NCI-H526 treated with DMSO at 0.1 percent for 48 hours (cell line): Measurements from ENCODE around the gene PACSIN2.
"Not testable (repeated sequence)": the region's sequence is repeated elsewhere in the genome, so short reads cannot be mapped to it uniquely, and the experiment has no call there.

ENCODE experiments used
- DNase-seq: peaks from one replicate; lab custom pipeline; 2025; lab: John Stamatoyannopoulos, UW

Gene PACSIN2

GRCh38 chr22:42945027-42945426, 69.9 kb downstream of the PACSIN2 start:
- DNase-seq, result no peak

DNA sequence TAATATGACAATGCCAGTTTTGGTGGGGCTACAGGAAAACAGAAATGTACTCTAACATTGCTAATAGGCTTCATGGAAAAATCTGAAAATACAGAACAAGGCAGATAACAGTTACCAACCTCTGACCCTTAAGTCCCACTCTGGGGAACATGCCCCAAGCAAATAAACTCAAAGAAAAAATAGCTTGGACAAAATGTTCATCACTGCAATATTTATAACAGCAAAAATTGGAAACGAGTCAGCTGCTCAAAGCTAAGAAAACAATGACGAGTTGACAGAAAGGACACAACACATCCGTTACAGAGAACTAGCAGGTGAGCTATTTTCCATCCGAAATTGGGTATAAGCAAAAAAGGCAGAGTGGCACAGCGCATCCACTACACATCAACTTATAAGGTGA, 70.5 kb downstream of the PACSIN2 start:
- DNase-seq, result no peak

DNA sequence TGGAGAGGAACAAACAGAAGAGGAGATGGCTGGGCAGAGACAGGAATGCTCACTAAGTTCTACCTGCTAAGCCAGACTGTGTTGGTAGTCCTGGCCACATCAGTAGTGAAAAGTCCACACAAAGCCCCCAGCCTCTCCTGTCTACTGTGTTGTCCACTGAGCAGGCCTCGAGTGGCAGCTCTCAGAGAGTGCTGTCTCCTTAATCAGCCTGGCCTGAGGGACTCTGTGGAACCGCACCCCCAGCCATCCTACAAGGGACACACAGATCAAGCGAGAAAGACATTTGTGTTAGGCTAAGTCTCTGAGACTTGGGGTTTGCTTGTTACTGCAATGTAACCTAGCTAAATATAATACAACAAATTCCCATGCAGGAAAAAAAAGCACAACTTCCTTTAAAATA, 71.0 kb downstream of the PACSIN2 start:
- DNase-seq, result no peak

DNA sequence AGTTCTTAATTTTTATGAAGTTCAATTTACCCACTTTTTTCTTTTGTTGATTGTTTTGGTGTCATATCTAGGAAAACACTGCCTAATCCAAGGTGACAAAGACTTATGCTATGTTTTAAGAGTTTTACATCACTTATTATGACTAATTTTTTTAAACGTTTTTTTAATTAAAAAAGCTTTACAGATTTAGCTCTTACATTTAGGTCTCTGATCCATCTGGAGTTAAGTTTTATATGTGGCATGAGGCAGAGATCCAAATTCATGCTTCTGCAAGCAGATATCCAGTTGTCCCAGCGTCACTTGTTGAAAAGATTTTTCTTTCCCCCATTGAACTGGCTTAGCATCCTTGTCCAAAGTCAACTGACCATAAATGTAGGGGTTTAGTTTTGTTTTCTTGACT, 72.6 kb downstream of the PACSIN2 start:
- DNase-seq, result no peak

DNA sequence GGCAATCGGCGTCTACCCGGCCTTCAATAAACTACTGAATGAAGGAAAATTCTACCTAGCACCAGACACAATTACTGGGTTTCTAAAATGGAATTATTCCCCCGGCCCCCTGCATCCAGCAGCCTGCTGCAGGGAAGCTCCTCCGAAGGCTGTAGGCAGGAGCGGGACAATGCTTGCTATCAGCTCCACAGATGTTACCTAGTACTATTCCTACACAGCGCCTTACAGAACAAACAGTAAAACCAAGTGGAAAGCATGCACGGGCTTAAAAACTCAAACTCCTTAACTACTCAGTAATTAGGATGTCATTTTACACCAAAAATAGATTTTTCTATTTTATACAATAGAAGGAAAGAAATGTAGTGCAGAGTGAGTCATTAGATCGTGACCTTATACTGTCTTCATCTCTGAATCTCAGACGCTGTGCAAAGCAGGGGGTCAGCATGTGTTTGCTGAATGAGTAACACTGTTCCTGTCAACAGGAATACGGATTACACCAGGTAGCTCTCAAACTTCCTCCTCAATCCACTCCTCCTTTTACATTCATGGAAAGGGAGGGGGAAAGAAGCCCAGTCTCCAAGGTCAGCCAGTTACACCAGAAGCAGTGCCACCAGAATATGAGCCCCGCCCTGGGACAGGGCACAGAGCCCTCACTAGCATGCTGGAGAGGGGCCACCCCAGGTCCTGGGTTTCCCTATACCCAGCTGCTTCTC, 74.9 kb downstream of the PACSIN2 start:
- DNase-seq, result no peak

- no peak for DNase-seq
These were observed 75.5 kb downstream of the PACSIN2 start for GRCh38 chr22:42939451-42939881.

GRCh38 chr22:42938976-42939375, 76.0 kb downstream of the PACSIN2 start:
- DNase-seq, result no peak

GRCh38 chr22:42938449-42938848, 76.5 kb downstream of the PACSIN2 start:
- DNase-seq, result no peak

DNA sequence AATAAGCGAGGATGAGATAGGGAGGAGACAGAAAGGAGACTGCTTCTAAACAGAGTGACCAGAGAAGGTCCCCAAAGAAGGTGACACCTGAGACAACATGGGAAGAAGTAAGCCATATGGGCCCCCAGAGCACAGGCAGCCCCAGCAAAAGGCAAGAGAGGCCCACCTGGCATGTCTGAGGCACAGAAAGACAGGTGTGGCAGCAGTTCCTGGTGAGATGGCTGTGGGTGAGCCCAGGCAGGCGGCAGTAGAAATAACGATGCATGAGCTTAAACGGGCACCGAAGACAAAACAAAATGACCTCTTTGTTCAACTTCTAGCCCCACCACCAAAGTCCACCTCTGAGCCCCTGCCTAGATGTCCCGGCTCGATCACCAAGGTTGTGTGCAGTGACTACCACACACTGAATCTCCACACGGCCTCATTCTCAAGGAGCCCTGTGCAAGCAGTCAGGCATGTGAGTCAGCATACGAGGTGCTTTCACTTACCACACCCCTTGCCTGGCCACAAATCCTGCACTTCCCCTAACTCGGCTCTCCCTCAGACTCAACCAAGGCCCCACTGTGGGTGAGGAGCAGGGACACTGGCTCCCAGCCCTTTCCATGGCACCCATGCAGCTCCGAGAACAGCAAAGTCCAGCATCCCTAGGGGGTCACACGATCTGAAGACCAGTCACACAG, 77.6 kb downstream of the PACSIN2 start:
- DNase-seq, result no peak

DNA sequence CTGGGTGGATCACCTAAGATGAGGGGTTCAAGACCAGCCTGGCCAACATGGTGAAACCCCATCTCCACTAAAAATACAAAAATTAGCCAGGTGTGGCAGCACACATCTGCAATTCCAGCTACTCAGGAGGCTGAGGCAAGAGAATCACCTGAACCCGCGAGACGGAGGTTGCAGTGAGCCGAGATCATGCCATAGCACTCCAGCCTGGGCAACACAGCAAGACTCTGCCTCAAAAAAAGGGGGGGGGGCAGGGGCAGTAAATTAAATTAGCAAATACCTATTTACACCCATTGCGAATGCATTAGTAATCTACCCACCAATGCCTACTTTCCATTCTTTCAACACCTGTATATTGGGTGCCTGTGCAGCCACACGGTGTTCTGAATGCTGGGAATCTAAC, 78.3 kb downstream of the PACSIN2 start:
- DNase-seq, result not testable (repeated sequence)

- no peak for DNase-seq
These were observed 80.6 kb downstream of the PACSIN2 start for GRCh38 chr22:42934338-42934737.

DNA sequence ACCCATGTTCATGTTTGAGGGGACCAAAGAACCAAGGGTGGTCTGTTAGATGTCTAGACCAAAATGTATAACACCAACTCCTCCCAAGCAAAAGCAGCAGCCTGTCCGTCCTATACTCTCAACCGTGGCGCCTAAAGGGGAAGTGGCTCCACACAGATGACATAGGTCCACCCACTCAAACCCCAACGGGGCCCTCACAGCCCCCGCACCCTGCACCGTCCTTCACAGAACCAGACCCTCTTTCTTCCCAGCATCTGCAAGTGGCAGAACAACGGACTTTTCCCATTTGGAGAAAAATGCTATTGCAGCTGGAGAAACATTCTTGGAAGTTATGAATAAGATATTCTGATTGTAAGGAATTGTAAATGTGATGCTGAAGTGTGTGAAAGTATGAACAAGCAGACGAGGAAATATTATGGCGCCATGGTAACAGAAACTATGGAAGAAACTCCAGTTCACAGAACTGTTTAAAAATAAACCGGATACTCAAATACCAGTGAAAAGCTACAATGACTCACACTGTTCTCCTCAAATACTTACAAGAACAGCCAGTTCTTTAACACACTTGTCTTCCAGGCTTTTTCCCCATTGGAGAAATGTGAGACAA, 81.4 kb downstream of the PACSIN2 start:
- no peak for DNase-seq

DNA sequence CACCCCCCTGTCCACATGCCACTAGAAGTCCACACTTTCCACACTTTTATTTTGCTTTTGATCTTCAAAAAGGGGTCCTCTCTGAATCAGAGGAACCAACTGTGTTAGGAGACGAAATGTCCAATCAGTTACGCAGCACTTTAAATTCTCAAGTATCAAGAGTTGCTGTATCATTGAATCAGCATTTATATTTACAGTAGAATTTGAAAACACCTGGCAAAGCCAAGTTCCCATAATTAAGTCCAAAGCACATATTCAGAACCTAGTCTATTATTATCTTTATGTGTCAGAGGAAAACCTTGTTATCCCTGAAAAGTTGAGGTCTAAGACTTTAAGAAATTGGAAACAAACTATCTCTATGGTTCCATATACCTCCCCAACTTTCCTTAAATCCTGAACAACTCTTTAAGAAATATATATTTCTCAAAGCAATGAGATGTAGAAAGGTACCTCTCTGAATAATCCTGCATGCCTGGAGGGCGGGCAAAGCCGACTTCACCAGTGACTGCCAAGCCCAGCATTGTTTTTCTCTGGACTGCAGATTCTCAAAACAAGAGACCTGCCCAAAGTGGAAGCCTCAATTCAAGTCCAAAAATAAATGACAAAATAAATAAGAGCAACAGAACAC, 82.0 kb downstream of the PACSIN2 start:
- no peak for DNase-seq

- DNase-seq, result no peak
These were observed 82.8 kb downstream of the PACSIN2 start for GRCh38 chr22:42932197-42932519.

- DNase-seq, result no peak
These were observed 83.3 kb downstream of the PACSIN2 start for GRCh38 chr22:42931421-42932196.

DNA sequence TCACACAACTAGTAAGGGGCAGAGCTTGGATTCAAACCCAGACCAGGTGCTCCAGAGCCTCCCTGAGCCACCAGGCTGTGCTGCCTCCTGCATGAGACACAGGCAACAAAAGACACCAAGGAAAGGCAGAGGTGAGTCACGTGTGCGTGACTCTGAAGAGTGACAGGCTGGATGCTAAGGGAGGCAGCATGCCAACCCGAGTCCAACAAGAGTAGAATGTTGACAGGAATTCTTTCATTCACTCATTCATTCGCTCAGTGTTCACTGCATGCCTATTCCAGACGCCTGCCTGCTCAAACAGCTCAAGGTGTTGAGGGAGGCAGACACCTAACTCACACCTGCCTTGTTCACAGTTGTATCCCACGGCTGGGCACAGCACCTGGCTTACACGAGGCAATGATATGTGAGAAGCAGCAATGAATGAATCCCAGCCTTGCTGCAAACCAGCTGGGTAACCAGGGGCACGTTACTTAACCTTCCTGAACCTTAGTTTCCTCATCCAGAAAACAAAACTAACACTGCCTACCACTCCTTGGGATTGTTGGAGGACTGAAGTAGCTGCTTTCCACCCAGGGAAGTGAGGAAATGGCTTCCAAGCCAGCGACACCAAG, 84.0 kb downstream of the PACSIN2 start:
- no peak for DNase-seq

GRCh38 chr22:42929838-42930155, 85.2 kb downstream of the PACSIN2 start:
- DNase-seq, result no peak

DNA sequence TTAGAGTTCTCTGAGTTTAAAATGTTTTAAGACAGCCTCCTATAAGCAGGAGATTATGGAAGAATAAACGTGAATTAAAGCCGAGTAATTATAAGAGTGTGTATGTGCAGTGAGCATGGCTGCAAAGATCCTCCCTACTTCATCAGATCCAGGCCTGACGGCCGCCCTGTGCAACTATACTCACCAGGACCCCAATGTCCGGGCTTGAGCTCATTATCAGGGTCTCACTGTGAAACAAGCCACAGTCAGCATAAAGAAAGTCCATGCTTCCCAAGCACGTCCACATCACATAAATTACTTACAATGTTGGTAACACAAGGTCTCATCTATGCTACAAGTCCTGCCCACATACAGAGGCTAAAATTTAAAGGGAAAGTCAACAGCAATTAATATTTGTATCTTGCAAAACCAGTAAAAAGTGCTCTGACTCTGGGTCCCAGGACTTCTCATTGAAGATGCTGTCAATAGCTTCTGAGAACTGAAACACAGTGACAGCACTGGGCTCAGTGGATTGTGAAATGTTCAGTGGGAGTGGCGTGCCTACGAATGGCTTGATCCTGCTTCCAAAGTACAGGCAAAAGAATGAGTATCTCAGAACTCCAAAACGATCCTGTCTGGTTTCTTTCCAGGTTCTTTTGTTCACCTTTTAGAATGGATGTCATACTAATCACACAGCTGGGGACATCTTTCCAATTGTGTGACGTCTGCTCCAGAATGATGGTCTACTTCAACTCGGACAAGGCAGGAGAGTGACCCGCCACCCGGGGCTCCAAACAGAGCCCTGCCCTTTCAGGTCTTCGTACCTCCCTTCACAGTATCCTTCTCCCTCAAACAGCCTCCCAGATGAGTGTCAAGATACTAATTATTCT, 85.7 kb downstream of the PACSIN2 start:
- DNase-seq, result no peak

- no peak for DNase-seq
These were observed 87.0 kb downstream of the PACSIN2 start for GRCh38 chr22:42927966-42928365.

DNA sequence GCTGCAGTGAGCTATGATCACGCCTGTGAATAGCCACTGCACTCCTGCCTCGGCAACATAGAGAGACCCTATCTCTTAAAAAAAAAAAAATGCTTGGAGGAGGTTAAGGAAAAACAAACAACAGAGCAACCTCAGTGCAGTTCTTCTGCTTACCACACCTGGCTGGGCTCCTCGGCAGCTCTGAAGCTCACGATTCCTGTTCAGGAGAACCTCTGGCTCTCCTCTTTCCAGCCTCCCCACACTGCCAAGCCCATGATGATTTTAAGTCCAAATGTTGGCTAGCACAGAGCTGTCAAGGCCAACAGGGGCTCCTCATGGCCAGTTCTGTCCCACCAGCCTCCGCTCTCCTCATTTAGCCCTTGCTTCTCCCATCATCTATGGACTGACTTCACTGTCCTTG, 88.2 kb downstream of the PACSIN2 start:
- DNase-seq, result no peak

- no peak for DNase-seq
These were observed 88.8 kb downstream of the PACSIN2 start for GRCh38 chr22:42926104-42926503.
